SK-N-SH (cell line): ENCODE measurements around the gene KIF12.

Experiments
- CTCF ChIP-seq: fragments of 200-600 bp; sonication (generic); IDR thresholded peaks from 2 replicates; pipeline ENCODE4 v1.6.1; 2017; ENCODE audit warnings: antibody characterized with exemption, mild to moderate bottlenecking, moderate library complexity
- EP300 ChIP-seq, 2 experiments: IDR thresholded peaks; 2 replicates each; pipeline versions ENCODE4 v1.4.0 to v1.6.1; 2012; ENCODE audit warnings: borderline replicate concordance in 1 of 2, low read depth in 1 of 2, low read length in 1 of 2
- MAX ChIP-seq: IDR thresholded peaks from 2 replicates; pipeline ENCODE4 v1.4.0; 2012; ENCODE audit warnings: low read depth
- TAF1 ChIP-seq: IDR thresholded peaks from 2 replicates; pipeline ENCODE4 v1.6.1; 2012; ENCODE audit warnings: low read depth, mild to moderate bottlenecking, low read length, moderate library complexity, borderline replicate concordance

- TF ChIP-seq EP300 (IDR thresholded peaks at IDR 0.05; ENCODE audit: borderline replicate concordance in 1 of 2, low read depth in 1 of 2, low read length in 1 of 2) = no peak
- TF ChIP-seq CTCF = no peak
- TF ChIP-seq MAX = no peak
- TF ChIP-seq TAF1 = no peak
Observed at GRCh38 chr9:114076237-114077161, 22.6 kb downstream of the KIF12 start.
